Measurements from ENCODE around the gene TMEM179.

- TF ChIP-seq CTCF (IDR thresholded peaks at IDR 0.05), result no peak
- TF ChIP-seq POLR2A (IDR thresholded peaks at IDR 0.05), result no peak
- TF ChIP-seq EP300 (IDR thresholded peaks at IDR 0.05), result no peak
Observed at GRCh38 chr14:104555430-104556255, 48.9 kb downstream of the TMEM179 start.

Measured in ovary (tissue), 3 donors.